CD4-positive, alpha-beta T cell treated with Interleukin-21 for 1 hour (primary cell): ENCODE results near the gene MASP1.
"Not testable (repeated sequence)": the region's sequence is repeated elsewhere in the genome, so short reads cannot be mapped to it uniquely, and the experiment has no call there.

Experiments used
- DNase-seq: peaks from one replicate; pipeline ENCODE4 v3.0.0-alpha.2; 2020

Gene MASP1

DNA sequence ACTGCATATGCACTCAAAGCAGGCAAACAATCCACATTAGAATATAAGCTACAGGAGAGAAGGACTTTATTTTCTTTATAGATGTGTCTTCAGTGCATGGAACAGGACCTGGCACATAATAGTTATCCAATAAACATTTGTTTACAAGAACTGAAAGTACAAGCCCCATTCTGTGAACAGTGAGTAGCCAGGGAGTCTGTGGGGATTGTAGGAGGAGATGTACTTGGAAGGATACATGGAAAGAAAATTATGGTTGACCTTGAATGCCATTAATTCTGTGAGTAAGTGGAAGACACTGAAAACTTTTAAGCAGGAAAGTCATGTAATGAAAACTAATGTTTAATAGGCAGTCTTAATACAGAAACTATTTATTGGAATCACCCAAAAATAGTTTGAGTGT, 28.3 kb downstream of the MASP1 start:
- no peak for DNase-seq

- no peak for DNase-seq
Observed at GRCh38 chr3:187262360-187262759, 29.2 kb downstream of the MASP1 start.

GRCh38 chr3:187261541-187261969, 30.0 kb downstream of the MASP1 start:
- DNase-seq = no peak

DNA sequence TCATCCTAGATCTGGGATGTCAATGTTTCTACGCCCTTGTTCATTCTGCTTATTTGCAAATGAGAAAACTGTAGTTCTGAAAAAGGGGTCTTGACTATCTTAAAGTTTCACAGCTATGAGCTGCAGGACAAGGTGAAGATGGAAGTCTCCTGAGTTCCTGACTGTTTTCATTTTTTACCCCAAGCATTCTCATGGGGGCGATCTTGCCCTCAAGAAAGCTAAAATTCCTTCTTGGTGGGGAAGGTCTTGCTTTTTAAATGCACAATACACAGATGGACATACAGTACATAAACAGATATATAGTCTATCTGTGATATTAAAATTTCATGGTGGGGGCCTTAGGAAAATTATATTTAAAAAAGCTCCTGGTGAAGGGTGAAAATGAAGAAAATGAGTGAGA, 32.4 kb downstream of the MASP1 start:
- no peak for DNase-seq

- DNase-seq = no peak
Observed at GRCh38 chr3:187257992-187258692, 33.4 kb downstream of the MASP1 start.

GRCh38 chr3:187257471-187257870, 34.1 kb downstream of the MASP1 start:
- no peak for DNase-seq

GRCh38 chr3:187256051-187256616, 35.4 kb downstream of the MASP1 start:
- no peak for DNase-seq

DNA sequence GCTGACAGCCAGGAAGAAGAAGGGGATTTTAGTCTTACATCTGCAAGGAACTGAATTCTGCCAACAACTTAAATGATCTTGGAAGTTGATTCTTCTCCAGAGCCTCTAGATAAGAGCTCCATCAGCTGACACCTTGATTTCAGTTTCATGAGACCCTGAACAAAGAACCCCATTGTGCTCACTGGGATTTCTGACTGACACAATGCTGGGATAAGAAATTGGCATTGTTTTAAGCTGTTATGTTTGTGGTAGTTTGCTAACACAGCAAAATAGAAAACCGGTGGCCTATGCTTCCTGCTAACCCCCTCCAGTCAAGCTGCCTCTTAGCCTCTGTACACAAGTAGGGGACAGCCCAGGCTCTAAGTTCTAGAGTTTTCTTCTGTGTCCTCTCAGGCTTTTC, 36.2 kb downstream of the MASP1 start:
- no peak for DNase-seq

GRCh38 chr3:187252311-187252710, 39.2 kb downstream of the MASP1 start:
- DNase-seq = no peak

DNA sequence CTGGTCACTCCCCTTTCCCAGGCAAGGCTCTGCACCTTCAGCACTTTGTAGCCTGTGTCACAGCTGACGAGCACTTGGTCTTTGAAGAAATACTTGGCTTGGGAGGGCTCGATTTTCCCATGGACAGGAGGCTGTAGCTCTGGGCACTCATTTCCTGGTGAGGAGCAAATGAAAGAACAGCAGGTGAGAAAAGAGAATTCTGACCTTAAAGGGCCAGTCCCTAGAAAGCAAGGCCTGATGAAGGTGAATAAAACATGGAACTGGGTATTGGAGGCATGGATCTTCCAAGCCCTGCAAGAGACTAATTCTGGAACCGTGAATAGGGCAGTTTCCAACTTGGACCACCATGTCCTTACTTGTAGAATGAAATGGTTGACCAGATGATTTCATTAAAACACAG, 39.9 kb downstream of the MASP1 start:
- DNase-seq = no peak

DNA sequence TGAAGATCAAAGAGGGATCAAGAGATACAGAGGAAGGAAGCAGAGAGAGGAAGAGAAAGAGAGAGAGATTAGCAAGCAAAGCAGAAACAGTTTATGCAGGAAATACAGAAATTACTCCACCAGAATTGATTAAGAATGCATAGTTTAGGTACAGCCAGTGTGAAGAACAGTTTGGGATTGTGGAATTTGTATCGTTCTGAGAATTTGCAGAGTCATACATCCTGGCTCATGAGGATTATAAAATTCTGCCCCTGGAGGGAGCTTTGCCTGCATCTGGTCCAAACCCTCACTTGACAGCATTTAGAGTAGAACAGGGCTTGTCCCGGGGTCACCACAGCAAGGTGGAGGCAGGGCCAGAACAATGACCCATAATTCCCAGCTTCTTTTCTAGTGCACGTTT, 44.1 kb downstream of the MASP1 start:
- DNase-seq = no peak

DNA sequence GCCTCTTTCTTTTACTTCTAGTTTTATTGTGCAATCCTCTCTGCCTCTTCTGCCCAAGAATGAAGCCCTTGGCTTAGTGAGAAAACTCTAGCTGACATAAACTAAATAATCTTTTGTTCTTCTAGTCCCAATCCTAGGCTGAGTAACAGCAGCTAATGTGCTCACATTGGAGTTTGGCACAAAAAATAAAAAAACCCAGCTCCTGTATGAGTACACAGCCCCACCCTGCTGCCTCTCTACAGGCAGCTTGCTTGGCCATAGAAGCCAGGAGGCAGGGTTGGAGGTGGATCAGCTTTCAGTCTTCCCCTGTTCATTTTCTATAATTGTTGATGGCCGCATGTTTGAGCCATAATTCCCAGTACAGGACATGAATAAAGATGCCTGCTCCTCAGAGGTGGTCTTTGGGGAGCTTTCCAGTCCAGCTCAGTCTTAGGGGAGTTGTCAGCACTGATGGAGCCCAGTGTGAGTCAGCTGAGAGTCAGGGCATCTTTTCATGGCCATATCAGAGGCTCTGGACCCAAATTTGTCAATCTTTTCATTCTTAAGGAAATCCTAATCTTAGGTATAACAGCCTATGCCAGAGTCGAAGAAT, 47.5 kb downstream of the MASP1 start:
- DNase-seq = no peak

DNA sequence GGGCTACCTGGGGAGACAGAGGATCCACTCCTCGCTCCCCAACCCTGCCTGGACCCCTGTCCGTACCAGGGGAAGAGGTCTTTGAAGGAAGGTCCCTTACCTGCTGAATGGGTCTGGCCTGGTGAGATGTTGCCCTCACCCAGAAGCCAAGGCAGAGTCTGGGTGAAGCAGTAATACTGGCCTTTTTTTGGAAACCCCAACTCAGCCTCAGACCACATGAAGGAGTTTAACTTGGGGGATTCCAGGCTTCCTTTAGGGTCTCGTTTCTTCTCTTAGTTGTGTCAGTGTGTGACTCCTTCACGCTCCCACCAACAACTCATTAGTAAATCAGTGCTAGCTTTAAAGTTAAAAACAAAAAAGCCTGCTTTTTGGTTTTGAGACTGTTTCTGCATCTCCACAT, 48.6 kb downstream of the MASP1 start:
- no peak for DNase-seq

DNA sequence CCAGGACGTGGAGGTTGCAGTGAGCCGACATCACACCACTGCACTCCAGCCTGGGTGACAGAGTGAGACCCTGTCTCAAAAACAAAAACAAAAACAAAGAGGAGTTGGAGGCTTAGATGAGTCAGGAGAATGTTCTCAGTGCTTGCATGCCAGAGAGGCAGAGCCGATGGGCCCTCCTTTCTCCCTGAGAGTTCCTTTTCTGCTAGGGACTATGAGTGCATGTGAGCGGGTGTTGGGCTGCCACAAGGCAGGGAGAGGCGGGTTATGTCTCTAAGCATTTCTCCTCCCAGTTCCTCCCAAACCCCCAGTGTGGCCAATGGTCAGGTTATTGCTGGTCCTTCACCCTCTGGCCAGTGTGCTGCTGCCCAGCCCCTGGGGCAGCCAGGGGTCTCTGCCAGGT, 49.1 kb downstream of the MASP1 start:
- no peak for DNase-seq

DNA sequence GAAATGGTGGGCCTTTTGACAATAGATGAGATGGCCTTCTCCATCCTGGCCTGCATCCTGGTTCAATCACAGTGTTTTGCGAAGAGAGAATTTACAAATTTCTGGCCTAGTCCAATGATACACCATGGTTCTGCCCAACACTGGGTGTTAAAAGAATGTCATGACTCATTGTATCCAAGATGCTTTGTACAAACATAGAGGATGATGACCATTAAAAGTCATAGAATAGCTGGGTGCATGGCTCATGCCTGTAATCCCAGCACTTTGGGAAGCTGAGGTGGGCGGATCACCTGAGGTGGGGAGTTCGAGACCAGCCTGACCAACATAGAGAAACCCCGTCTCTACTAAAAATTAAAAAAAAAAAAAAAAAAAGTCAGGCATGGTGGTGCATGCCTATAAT, 52.7 kb downstream of the MASP1 start:
- not testable (repeated sequence) for DNase-seq

DNA sequence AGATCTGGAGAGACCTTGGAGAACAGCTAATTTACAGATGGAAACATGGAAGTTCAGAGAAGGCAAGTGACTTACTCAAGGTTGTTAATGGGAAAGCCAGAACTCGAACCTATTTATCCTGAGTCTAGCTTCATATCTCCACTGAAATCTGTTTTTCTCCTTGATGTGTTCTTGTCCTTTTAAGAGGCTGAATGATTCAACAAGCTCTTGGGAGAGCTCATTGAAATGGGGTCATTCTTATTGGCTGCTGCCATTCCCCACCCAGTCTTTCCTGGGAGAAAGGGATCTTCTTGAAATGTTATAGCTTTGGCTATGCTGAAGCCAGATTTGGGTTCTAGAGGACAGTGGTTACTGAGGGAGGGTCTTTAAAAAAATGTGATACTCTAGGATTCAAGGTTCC, 53.3 kb downstream of the MASP1 start:
- DNase-seq = no peak

GRCh38 chr3:187237741-187238140, 53.8 kb downstream of the MASP1 start:
- DNase-seq = no peak

GRCh38 chr3:187236962-187237361, 54.6 kb downstream of the MASP1 start:
- DNase-seq = no peak

DNA sequence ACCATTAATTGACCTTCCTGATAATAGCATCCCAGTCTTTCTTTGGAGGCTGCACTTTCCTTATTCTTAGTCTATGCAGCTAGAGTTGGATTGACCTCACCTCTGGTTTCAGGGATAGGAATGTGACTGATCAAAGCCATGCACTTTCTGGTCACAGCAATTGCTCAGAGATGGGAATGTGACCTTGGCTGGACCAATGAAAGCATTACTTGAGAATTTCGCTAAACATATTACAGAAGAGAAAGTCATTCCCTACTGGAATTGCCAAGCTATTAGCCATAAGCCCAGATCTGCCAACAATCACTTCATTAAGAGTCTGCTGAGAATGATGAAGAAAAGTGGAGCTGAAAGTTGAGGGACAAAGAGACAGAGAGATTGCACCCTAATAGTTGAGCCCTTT, 61.5 kb downstream of the MASP1 start:
- DNase-seq = no peak

GRCh38 chr3:187228740-187229139, 62.8 kb downstream of the MASP1 start:
- DNase-seq = no peak

DNA sequence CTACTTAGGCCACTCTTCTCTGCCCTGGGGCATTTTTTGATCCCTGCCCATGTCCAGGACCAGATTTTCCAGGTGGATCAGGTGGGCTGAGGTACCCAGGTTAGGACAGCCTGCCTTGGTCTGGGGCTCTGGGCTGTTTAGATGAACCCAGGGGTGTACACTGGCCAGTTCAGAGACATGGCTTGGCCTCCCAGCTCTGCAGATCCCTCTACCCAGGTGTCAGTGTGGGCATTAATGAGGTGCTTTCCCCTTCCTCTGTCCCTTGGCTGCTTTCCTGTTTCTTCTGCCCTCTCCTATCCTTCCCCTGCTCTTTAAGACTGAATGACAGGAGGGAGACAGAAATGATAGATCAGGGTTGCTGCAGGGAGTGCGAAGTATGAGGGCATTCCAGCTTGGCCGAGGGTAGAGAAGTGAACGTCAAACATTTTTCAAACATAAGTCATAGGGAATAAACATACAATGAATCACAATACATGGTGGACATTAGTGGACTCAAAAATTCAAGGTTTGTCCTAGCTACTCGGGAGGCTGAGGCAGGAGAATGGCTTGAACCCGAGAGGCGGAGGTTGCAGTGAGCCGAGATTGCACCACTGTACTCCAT, 63.8 kb downstream of the MASP1 start:
- DNase-seq = no peak

- no peak for DNase-seq
Observed at GRCh38 chr3:187223799-187224198, 67.7 kb downstream of the MASP1 start.

DNA sequence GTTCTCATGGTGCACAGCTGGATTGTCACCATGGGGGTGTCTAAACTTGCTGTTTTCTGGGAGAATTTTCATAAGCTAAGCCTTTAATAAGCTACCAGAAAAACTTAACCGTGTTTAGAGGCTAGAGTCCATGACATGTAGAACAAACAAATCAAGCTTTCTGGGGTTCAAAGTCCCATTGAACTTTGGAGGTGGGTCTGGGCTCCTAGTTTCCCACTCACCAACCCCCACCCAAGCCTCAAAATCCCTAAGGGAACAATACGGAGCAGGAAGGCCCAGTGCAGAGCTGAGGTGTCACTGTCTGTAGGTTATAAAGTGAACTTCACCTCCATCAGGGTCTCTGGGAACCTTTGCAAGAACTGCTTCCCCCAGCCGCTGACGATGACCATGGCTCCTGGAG, 68.7 kb downstream of the MASP1 start:
- no peak for DNase-seq

GRCh38 chr3:187215460-187215859, 76.1 kb downstream of the MASP1 start:
- no peak for DNase-seq
